Left lobe of liver (tissue), 2 donors: Measurements from ENCODE around the gene KRTAP4-8. TPM values are rescaled to one million over a fixed set of nuclear protein-coding genes. Genes with fewer than 3 reads are reported as not detected.
"Not testable (repeated sequence)": the region's sequence is repeated elsewhere in the genome, so short reads cannot be mapped to it uniquely, and the experiment has no call there.

ENCODE experiments used
- ATAC-seq: fragments of 200-7000 bp; cut with Tn5 transposase; one replicate; pipeline ENCODE4 v1.9.1; 2020; ENCODE audit warnings: mild to moderate bottlenecking, moderate library complexity
- DNase-seq: peaks from one replicate; pipeline ENCODE4 v3.0.0-alpha.2; 2020; ENCODE audit warnings: low spot score
- total RNA-seq: library from RNA; stranded (reverse); gene quantifications from one replicate; pipeline ENCODE4 v1.2.1, GENCODE V29; 2021
- donor health status: DM: no; HTN: no; CAD: no; lungs with moderate emphysema.
- donor health status: DM: no; HTN: yes; CAD: no.

KRTAP4-8 gene
- total RNA-seq = not detected

DNA sequence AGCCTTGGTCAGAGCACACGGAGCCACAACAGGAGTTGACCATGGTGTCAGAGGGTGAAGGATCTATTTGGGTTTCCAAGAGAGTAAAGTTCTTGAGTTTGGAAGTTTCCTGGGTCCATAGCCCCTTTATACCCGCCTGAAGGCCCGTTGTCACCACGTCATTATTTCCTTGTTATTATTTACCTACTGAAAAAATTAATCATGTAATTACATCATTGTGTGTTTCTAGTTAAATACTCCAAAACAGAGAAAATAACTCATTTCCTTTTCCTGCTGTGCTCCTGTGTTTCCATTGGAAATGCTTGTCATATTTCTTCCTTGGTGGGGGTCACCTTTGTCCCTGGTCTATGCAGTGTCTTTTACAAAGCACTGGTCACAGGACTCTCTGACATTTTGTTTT is at the start of gene KRTAP4-8:
KRTAP4-8 (minus strand) TSS at position 101 of the 400 bp plus-strand sequence; CDS start at position 43, 58 bp downstream.
- ATAC-seq = no peak
- no peak for DNase-seq

DNA sequence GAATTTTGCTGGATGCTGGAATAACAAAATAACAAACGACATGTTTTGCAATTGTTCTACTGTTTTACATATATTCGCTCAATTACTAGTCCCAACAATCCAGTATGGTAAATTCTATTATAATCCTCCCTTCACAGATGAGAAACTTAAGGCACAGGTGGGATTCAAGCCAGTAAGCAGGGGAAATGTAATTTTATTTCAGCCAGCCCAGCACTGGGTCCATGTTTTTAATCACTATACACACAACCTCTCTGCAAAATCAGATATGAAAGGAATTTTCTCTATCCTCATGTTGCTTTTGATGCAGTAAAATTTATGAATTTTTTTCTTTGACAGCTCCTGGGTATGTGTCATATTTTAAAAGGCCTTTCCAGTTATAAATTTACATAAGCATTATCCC is 47.3 kb upstream of the KRTAP4-8 start:
- DNase-seq (no peak), ATAC-seq (no peak)

DNA sequence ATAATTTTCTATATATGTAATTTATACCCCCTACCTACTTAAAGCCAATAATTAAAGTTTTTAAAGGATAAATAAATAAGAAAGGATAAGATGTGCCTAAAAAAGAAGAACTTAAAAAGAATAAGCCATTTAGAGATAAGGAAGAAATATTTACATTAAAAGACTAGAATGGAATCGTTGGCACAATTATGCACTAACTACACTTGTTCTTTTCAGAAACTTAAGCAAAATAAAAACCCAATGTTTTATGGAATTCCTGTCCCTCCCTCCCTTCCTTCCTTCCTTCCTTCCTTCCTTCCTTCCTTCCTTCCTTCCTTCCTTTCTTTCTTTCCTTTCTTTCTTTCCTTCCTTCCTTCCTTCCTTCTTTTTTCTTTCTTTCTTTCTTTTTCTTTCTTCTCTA is 46.9 kb upstream of the KRTAP4-8 start:
- DNase-seq (no peak), ATAC-seq (no peak)

DNA sequence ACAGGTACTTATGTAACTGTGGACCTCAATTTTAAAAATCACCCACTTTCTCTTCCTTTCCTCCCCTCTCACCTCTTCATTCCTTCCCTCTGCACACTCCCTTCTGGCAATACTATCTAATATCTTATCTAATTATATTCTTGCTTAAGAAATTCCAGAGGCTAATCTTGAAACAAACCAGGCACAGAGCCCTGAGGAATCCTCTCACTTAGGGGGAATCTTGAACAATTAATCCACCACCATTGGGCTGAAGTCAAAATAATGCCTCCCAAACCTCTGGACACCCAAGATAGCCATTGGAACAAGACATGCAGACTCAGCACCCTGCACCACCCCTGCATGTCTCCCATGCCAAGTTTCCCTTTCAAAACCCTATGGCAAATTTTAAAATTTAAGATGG is 43.4 kb upstream of the KRTAP4-8 start:
- DNase-seq = no peak
- ATAC-seq = no peak

DNA sequence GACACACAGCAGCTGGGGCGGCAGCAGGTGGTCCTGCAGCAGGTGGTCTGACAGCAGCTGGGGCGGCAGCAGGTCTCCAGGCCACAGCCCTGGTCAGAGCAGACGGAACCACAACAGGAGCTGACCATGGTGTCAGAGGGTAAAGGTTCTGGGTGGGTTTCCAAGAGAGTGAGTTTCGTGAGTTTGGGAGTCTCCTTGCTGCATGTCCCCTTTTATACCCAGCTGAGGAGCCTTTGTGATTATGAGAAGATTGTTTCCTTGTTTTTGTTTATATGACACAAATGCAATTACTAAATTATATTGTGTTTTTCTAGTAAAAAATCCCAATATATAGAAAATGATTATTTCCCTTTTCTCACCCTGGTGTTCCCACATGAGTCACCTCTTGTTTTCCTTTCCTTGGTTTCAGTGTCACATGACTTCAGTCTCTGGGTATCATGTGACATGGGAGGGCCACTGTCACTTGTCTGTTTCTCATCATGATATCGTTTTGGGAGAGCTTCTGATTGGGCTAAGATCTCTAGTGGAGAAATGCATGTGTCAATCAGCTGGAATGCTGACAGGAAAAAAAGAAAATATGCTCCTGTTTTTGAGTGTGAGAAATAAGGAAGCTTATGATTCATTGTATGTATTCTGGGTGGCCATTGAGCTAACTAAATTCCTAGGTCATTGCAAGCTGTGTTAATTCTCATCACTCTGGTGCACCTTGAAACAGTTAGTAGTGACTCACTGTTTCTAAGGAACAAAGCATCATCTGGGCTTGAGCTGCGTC is 42.6 kb upstream of the KRTAP4-8 start, which contains the start of gene KRTAP4-6:
KRTAP4-6 (minus strand) TSS at position 185 of the 772 bp plus-strand sequence; CDS start at position 128, 57 bp downstream.
- ATAC-seq (no peak), DNase-seq (no peak)

DNA sequence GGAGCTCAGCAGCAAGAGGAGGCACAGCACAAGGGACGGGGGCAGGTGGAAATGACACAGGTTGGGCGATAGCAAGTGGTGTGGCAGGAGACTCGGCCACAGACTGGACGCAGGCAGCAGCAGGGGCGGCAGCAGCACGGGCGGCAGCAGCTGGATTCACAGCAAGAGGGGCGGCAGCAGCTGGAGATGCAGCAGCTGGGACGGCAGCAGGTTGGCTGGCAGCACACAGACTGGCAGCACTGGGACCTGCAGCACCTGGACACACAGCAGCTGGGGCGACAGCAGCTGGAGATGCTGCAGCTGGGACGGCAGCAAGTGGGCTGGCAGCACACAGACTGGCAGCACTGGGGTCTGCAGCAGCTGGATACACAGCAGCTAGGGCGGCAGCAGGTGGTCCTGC is 41.9 kb upstream of the KRTAP4-8 start:
- ATAC-seq, DNase-seq: not testable (repeated sequence)

DNA sequence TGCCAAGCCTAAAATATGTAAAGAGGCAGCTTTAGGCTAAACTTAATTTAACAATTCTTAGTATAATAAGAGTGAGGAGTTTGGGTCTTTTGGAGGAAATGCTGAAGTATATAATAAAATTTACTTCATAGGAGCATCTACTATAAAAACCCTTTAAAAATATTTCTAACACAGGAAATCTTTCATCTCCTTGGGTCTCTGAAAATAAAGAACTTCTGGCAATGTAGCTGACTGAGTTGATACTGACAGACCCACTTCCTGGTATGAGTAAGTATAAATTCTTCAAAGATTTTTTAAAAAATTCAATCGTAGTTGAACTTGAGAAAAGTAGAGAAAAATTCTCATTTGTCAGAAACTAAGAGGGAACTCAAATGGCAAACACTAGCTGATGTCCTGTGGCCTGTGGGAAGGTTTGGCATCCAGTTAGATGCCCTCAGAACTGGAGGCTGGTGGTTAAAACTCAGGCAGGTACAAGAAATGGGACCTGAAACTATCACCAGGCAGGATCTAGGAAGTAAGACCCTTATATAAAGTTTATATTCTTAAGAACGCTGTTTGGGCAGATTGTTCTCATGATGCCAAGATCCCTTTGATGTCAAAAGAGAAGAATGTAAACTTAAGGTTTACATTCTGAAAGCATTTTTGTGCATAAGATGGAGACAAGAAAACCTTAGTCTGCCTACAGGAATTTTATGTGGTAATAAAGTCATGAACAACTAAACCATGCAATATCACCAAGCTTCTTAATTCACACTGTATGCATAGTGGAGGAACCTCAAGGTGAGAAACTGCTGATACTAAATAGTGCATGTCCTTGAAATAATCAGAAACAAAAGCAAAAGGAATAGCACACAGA is 36.2 kb upstream of the KRTAP4-8 start:
- ATAC-seq (no peak), DNase-seq (no peak)

DNA sequence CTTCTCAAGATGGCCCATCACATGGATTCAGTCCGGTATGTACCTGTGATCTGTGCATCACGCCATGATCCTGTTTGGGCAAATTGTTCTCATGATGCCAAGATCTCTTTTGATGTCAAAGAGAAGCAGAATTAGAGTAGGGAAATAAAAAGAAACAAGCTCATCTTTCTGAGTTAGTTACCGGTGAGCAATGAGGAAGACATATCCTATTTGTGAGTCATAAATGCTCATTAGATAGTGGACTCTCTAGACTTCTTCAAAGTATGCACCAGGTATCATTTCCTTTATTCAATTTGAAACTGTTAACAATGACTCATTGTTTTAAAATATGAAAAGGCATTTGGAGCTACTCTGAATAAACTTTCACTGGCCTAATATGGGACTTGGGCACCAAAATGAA is 34.0 kb upstream of the KRTAP4-8 start:
- DNase-seq (no peak), ATAC-seq (no peak)

DNA sequence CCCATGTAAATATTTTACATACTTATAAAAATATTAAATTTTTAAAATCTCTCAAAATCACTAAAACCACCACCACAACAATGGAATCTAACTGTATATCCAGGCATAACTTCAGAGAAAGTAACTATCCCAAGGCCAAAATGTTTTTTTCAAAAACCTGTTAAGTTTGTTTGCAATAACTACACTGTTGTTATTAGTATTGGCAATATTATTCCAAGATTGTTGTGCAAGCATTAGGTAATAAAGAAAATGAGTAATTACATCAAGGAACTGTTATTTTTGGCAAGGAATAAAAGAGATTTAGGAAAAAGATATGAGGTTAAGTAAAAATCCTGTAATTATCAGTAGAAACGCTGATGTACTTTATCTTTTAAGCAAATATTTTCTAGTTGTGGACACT is 29.4 kb upstream of the KRTAP4-8 start:
- no peak for DNase-seq
- ATAC-seq = no peak

DNA sequence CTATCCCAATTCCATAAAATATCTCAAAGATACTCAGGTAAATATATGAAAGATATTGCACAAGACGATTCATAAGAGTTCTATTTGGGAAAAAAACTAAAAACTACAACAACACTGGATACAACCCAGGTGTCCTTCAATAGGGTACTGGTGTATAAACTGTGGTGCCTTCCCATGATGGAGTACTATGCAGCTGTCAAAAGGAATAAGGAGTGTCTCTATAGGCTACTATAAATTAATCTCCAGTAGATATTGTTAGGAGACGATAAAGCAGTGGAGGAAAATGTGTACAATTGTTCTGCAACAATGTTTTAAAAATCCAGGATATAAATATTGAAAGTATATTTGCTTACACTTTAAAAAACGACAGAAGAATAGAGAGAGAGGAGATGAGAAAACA is 28.5 kb upstream of the KRTAP4-8 start:
- ATAC-seq (no peak), DNase-seq (no peak)

DNA sequence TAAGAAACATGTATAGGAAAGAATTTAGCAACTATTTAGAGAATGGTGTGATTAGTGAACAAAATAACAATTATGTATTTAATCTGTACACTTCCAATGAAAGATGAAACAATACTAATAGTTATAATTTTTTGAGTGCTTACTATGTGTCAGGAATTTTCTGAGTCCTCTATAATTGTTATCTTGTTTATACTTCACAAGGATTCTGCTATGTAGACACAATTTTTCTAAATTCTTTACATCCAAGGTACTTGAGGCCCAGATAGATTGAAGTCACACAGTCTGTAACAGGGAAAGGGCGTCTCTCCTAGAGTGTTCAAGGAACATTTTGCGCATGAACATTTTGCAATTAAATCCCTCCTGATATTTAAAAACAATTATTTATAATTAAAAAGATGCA is 27.1 kb upstream of the KRTAP4-8 start:
- DNase-seq (no peak), ATAC-seq (no peak)

DNA sequence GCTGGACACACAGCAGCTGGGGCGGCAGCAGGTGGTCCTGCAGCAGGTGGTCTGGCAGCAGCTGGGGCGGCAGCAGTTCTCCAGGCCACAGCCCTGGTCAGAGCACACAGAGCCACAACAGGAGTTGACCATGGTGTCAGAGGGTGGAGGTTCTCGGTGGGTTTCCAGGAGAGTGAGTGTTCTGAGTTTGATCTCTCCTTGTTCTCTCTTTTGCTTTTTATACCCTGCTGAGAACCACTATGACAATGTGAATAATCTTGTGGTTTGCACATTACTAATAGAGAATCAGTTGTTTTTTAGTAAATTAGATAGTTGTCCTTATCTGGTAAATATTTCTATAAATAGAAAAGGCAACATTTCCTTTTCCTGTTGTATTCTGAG is 26.0 kb upstream of the KRTAP4-8 start, which contains the start of gene KRTAP4-12:
KRTAP4-12 (minus strand) TSS at position 192 of the 381 bp plus-strand sequence; CDS start at position 132, 60 bp downstream.
- ATAC-seq, DNase-seq: not testable (repeated sequence)

DNA sequence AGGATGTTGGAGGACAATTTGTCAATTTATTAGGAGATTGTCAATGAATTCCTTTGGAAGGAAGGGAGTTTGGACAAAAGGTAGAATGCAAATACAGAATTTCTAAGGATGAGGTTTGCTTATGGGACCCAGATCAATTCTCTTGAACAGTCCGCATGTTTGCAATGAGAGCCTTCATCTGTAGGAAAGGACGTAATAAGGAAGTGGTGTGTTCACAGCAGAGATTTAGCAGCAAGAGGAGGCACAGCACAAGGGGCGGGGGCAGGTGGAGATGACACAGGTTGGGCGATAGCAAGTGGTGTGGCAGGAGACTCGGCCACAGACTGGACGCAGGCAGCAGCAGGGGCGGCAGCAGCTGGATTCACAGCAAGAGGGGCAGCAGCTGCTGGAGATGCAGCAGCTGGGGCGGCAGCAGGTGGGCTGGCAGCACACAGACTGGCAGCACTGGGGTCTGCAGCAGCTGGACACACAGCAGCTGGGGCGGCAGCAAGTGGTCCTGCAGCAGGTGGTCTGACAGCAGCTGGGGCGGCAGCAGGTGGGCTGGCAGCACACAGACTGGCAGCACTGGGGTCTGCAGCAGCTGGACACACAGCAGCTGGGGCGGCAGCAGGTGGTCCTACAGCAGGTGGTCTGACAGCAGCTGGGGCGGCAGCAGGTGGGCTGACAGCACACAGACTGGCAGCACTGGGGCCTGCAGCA is 25.5 kb upstream of the KRTAP4-8 start:
- not testable (repeated sequence) for DNase-seq, ATAC-seq

DNA sequence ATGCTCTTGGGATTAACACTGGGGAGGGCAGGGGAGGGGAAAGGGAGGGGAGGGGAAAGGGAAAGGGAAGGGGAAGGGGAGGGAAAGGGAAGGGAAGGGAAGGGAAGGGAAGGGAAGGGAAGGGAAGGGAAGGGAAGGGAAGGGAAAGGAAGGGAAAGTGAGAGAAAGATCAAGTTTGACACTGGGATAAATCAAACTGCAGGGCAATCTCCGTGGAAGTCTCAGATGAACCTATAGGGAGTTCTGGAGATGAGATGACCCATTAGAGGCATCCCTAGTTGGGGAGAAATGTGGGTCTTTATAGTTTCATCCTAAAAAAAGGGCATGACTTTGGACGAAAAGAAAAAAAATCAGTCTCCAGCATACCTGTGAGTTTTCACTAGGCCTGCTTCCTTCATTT is 23.8 kb upstream of the KRTAP4-8 start:
- ATAC-seq (no peak), DNase-seq (no peak)

DNA sequence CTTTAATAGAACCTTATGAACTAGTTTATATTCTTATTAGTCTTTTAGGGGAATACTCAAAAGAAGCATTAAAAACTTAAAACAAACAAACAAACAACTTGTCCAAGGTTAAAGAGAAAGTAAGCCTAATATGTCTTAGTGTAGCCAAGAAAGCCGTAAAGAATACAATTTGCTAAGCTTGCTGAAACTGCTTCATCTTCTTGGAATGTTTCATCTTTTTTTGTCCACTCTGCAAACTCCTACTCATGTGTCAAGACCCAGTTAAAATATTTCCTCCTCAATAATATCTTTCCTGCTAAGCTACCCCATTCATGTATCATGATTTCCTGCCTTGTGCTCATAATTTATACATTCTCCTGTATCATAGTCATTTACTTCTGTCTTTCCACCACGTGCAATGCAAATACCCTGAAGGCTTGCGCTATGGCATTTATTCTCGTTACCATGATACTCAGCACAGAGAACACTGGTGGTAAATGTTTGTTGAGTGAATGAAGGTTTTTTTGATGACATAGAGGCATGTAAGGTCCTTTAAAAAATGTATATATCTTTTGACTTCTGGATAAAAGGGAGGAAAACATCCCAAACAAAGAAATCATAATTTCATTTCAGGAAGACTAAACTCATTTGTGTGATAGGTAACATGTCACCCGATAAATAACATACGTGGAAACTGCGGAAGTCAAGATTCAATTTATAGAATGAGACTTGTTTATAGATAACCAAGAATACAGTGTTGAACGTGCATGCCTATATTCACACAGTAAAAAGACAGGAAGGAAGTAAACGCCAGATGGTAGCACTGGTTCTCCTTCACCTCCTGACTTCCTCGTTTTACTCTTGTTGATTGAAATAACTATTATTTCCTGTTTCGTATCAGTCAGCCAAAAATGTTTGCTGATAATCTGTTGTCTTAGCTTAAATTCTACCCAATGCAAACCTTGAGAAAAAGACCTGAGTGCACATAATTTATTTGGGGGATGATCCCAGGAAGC is 22.1 kb upstream of the KRTAP4-8 start:
- not testable (repeated sequence) for DNase-seq, ATAC-seq

DNA sequence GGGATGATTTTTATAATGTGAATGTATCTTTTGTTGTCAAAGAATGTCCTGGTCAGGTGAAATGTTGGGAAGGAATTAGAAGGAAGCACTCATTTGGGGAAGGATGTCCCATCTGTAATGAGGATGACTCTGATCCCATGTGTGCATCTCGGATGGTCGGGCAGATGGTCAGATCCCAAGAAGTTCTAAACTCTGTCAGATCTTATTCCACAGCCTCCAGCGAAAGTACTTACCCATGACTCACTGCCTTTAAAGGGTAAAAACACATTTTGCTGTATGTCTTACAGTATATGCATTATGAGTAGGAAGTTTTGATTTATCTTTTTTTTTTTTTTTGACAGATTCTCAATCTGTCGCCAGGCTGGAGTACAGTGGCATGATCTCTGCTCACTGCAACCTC is 20.8 kb upstream of the KRTAP4-8 start:
- no peak for ATAC-seq
- no peak for DNase-seq

DNA sequence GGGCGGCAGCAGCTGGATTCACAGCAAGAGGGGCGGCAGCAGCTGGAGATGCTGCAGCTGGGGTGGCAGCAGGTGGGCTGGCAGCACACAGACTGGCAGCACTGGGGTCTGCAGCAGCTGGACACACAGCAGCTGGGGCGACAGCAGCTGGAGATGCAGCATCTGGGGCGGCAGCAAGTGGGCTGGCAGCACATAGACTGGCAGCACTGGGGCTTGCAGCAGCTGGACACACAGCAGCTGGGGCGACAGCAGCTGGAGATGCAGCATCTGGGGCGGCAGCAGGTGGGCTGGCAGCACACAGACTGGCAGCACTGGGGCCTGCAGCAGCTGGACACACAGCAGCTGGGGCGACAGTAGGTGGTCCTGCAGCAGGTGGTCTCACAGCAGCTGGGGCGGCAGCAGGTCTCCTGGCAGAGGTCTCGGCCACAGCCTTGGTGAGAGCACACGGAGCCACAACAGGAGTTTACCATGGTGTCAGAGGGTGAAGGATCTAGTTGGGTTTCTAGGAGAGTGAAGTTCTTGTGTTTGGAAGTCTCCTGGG is 20.0 kb upstream of the KRTAP4-8 start, which contains the start of gene KRTAP4-11:
KRTAP4-11 (minus strand) TSS at position 528 of the 541 bp plus-strand sequence; CDS start at position 470, 58 bp downstream.
- not testable (repeated sequence) for DNase-seq, ATAC-seq

DNA sequence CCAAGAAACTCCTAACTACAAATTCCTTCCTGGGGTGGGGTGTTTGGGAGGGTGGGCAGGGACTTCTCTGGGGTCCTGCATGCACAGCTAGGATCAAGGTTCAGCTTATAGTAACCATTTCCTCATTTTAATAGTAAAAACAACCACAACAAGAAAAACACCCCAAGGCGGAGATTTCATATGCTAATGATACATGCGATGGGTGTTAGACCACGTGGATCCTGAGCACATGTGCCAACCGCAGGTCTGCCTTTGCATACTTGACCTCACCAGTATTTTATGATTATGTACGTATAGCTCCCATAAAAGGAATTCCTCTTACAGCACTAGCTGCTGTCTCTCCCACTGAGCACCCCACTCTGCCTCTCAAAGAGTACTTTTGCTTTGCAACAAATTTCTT is 18.4 kb upstream of the KRTAP4-8 start:
- ATAC-seq (no peak), DNase-seq (no peak)

DNA sequence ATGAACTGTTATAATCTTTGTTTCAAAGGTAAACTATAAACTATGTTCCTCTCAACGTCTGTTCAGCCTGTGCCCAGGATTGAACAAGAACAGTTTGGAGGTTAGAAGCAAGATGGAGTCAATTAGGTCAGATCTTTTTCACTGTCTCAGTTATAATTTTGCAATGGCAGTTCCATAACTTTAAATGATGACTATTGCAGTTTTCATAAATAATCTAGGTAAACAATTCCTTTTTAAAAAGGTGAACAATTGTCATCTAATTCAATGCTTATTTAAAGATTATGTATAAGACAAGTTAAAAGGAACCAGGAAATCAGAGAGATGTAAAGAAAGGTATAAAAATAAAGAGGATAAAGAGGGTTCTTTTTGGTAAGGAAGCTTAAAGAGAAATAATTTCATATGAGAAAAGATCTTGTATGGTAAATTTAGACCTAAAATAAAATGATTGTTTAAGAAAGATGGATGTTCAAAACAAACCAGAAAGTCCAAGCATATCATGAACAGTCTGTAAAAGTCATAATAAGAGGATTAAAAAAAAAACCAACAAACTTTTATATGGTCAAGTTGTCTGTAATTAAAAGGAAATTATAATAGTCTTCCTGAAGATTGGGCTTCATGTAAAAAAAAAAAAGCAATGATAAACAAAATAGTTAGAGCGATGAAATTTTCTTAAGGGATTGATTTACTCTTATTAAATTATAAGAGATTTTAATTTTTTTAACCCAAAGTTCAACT is 13.4 kb upstream of the KRTAP4-8 start:
- no peak for DNase-seq
- ATAC-seq = no peak
